ENCODE data around the gene RBMS3.

DNA sequence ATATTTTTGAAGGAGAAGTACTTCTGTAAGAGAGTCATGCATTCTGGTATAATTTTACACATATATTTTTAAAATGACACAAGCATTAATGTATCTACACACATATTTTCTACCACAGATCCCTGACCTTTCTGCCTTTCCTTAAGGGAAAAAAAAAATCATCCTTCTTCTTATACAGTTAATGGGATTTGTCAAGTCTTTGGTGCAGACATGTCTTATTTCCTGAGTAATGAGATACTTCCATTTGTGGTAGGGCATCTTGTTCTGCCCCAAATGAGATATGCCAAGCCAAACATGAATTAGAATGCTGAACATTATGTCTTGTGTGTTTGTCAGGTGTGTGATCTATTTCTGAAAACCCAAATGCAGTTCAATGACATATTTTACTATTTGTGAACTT lies 329.9 kb downstream of the RBMS3 start:
- TF ChIP-seq, protein P1, sequence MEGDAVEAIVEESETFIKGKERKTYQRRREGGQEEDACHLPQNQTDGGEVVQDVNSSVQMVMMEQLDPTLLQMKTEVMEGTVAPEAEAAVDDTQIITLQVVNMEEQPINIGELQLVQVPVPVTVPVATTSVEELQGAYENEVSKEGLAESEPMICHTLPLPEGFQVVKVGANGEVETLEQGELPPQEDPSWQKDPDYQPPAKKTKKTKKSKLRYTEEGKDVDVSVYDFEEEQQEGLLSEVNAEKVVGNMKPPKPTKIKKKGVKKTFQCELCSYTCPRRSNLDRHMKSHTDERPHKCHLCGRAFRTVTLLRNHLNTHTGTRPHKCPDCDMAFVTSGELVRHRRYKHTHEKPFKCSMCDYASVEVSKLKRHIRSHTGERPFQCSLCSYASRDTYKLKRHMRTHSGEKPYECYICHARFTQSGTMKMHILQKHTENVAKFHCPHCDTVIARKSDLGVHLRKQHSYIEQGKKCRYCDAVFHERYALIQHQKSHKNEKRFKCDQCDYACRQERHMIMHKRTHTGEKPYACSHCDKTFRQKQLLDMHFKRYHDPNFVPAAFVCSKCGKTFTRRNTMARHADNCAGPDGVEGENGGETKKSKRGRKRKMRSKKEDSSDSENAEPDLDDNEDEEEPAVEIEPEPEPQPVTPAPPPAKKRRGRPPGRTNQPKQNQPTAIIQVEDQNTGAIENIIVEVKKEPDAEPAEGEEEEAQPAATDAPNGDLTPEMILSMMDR (IDR thresholded peaks at IDR 0.05 in 2 of 3, conservative IDR thresholded peaks at IDR 0.05 in 1 of 3; ENCODE audit: borderline replicate concordance in 1 of 3, insufficient read depth in 1 of 3, low read depth in 2 of 3, low read length in 2 of 3), result no peak
- TF ChIP-seq POLR2AphosphoS5 (IDR thresholded peaks at IDR 0.05; ENCODE audit: low read depth, low read length), result no peak
- no peak for TF ChIP-seq ZFX (IDR thresholded peaks at IDR 0.05)
- no peak for TF ChIP-seq SP1 (IDR thresholded peaks at IDR 0.05; ENCODE audit: low read depth)
- TF ChIP-seq YY1 (IDR thresholded peaks at IDR 0.05; ENCODE audit: extremely low read depth, insufficient replicate concordance, low read depth, low read length), result no peak
- no peak for TF ChIP-seq POLR2A (IDR thresholded peaks at IDR 0.05; ENCODE audit: borderline replicate concordance, extremely low read depth, insufficient read depth, insufficient read length)
- no peak for TF ChIP-seq EZH2 (IDR thresholded peaks at IDR 0.05)
- no peak for TF ChIP-seq RAD21 (IDR thresholded peaks at IDR 0.05; ENCODE audit: low read depth)

Measured in HCT116 (cell line).